Neural cell (in vitro differentiated cells): Measurements from ENCODE around the gene KRT20.

ENCODE experiments used
- EP300 ChIP-seq: fragments of 450-650 bp; conservative IDR thresholded peaks from 2 replicates; pipeline ENCODE4 v1.6.1; 2014; ENCODE audit warnings: antibody characterized with exemption, mild to moderate bottlenecking, moderate library complexity; ENCODE audit not compliant: poor library complexity, severe bottlenecking
- EZH2 ChIP-seq: fragments of 200-600, 300-800 bp; shearing (Covaris generic), sonication (generic); IDR thresholded peaks from 2 replicates; pipeline ENCODE4 v1.6.1; 2014; ENCODE audit warnings: antibody characterized with exemption, low read length, borderline replicate concordance, mild to moderate bottlenecking; ENCODE audit not compliant: insufficient read depth, poor library complexity, severe bottlenecking
- MXI1 ChIP-seq: fragments of 450-650 bp; conservative IDR thresholded peaks from 2 replicates; pipeline ENCODE4 v1.6.1; 2014; ENCODE audit warnings: antibody characterized with exemption, mild to moderate bottlenecking; ENCODE audit not compliant: poor library complexity, severe bottlenecking
- POLR2AphosphoS5 ChIP-seq: IDR thresholded peaks from 2 replicates; pipeline ENCODE4 v1.6.1; 2012
- RAD21 ChIP-seq: fragments of 450-650 bp; conservative IDR thresholded peaks from 2 replicates; pipeline ENCODE4 v1.6.1; 2014; ENCODE audit warnings: antibody characterized with exemption, mild to moderate bottlenecking, moderate library complexity
- TAF1 ChIP-seq: IDR thresholded peaks from 2 replicates; pipeline ENCODE4 v1.6.1; 2012; ENCODE audit warnings: low read depth
- TF ChIP-seq, protein P1 (sequence below): fragments of 450-650 bp; IDR thresholded peaks from 2 replicates; pipeline ENCODE4 v1.5.1; 2014; ENCODE audit warnings: antibody characterized with exemption, mild to moderate bottlenecking, moderate library complexity; ENCODE audit not compliant: poor library complexity, severe bottlenecking
- TF ChIP-seq, protein P2 (sequence below): IDR thresholded peaks from 2 replicates; pipeline ENCODE4 v1.6.1; 2012; ENCODE audit warnings: borderline replicate concordance

DNA sequence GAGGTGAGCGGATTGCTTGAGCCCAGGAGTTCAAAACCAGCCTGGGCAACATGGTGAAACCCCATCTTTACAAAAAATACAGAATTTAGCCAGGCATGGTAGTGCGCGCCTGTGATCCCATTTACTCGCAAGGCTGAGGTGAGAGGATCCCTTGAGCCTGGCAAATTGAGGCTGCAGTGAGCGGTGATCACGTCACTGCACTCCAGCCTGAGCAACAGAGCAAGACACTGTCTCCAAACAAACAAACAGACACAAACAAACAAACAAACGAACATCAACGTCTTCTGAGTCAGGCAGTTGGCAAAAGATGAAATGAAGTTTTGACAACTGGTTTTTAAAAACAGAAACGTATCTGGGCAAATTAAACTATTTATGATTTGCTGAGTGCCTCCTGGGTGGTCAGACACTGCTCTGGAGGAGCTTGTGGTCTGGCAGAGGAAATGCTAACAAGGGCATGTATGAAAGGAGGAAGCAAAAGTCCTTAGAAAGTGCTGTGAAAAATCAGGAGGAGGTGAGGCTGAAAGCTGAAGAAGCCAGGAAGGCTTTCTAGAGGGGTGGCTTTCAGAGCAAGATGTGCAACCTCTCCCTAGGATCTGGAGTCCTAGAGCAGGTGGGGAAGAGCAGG is 10.2 kb upstream of the KRT20 start:
- TF ChIP-seq, protein P1, sequence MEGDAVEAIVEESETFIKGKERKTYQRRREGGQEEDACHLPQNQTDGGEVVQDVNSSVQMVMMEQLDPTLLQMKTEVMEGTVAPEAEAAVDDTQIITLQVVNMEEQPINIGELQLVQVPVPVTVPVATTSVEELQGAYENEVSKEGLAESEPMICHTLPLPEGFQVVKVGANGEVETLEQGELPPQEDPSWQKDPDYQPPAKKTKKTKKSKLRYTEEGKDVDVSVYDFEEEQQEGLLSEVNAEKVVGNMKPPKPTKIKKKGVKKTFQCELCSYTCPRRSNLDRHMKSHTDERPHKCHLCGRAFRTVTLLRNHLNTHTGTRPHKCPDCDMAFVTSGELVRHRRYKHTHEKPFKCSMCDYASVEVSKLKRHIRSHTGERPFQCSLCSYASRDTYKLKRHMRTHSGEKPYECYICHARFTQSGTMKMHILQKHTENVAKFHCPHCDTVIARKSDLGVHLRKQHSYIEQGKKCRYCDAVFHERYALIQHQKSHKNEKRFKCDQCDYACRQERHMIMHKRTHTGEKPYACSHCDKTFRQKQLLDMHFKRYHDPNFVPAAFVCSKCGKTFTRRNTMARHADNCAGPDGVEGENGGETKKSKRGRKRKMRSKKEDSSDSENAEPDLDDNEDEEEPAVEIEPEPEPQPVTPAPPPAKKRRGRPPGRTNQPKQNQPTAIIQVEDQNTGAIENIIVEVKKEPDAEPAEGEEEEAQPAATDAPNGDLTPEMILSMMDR = no peak
- TF ChIP-seq MXI1 (no peak), TAF1 (no peak), POLR2AphosphoS5 (no peak), EP300 (no peak), RAD21 (no peak), EZH2 (no peak)
- TF ChIP-seq, protein P2, sequence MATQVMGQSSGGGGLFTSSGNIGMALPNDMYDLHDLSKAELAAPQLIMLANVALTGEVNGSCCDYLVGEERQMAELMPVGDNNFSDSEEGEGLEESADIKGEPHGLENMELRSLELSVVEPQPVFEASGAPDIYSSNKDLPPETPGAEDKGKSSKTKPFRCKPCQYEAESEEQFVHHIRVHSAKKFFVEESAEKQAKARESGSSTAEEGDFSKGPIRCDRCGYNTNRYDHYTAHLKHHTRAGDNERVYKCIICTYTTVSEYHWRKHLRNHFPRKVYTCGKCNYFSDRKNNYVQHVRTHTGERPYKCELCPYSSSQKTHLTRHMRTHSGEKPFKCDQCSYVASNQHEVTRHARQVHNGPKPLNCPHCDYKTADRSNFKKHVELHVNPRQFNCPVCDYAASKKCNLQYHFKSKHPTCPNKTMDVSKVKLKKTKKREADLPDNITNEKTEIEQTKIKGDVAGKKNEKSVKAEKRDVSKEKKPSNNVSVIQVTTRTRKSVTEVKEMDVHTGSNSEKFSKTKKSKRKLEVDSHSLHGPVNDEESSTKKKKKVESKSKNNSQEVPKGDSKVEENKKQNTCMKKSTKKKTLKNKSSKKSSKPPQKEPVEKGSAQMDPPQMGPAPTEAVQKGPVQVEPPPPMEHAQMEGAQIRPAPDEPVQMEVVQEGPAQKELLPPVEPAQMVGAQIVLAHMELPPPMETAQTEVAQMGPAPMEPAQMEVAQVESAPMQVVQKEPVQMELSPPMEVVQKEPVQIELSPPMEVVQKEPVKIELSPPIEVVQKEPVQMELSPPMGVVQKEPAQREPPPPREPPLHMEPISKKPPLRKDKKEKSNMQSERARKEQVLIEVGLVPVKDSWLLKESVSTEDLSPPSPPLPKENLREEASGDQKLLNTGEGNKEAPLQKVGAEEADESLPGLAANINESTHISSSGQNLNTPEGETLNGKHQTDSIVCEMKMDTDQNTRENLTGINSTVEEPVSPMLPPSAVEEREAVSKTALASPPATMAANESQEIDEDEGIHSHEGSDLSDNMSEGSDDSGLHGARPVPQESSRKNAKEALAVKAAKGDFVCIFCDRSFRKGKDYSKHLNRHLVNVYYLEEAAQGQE = no peak
